Measurements from ENCODE around the gene SUGCT. TPM values are rescaled to one million over a fixed set of nuclear protein-coding genes. Genes with fewer than 3 reads are reported as not detected.

SUGCT gene
- total RNA-seq, 1 experiment from 2014 or later, result 5.4 TPM

- H3K56ac ChIP-seq (ENCODE audit: insufficient read length, low read depth, low read length), result no peak overlapping the region
- no peak overlapping the region for H4K8ac ChIP-seq (replicated peaks; ENCODE audit: insufficient read length, low read depth, low read length)
- no peak overlapping the region for H3T11ph ChIP-seq (ENCODE audit: low read length)
- no peaks in the 10 kb centered on the region for H3K4me1 ChIP-seq (ENCODE audit: insufficient read depth, low read length)
- no peak for DNase-seq
- H3K27me3 ChIP-seq (ENCODE audit: insufficient read depth, low read length), result no peaks in the 10 kb centered on the region
- Mint-ChIP-seq H3K4me1 (no peaks in the 10 kb centered on the region), H3K27me3 (ENCODE audit: low read depth) (no peaks in the 10 kb centered on the region), H3K4me3 (no peak overlapping the region), H3K9me3 (peaks cover 0 to 2% of the 10 kb centered on the region in 2 experiments; a peak in 3 of 5 replicates), H3K36me3 (ENCODE audit: insufficient read depth in 1 of 3, low read depth in 3 of 3) (no peaks in the 10 kb centered on the region; a peak in 2 of 7 replicates), H3K27ac (no peak overlapping the region)
- H3K9me3 ChIP-seq (ENCODE audit: control insufficient read depth, low read depth, low read length), result no peaks in the 10 kb centered on the region
- H3K23me2 ChIP-seq (ENCODE audit: insufficient read length, low read depth, low read length, poor library complexity, severe bottlenecking), result no peaks in the 10 kb centered on the region
- no peak overlapping the region for H2AK5ac ChIP-seq (ENCODE audit: insufficient read length, low read length)
- H3K4ac ChIP-seq (ENCODE audit: low read depth, low read length), result no peak overlapping the region
- no peak for TF ChIP-seq CTCF (conservative IDR thresholded peaks at IDR 0.05)
- no peaks in the 10 kb centered on the region for H3K79me1 ChIP-seq (ENCODE audit: insufficient read depth, low read depth, low read length, poor library complexity, severe bottlenecking)
- no peaks in the 10 kb centered on the region for H3K79me2 ChIP-seq (ENCODE audit: insufficient read depth, low read length)
- H2BK12ac ChIP-seq (ENCODE audit: insufficient read length, low read depth, low read length), result no peak overlapping the region
- no peak overlapping the region for H4K91ac ChIP-seq (ENCODE audit: insufficient read length, low read depth, low read length)
- no peak overlapping the region for H3K18ac ChIP-seq (ENCODE audit: insufficient read length, low read depth, low read length)
- no peaks in the 10 kb centered on the region for H4K20me1 ChIP-seq (ENCODE audit: control insufficient read depth, insufficient read depth, insufficient read length)
- no peak overlapping the region for H4K5ac ChIP-seq (ENCODE audit: insufficient read length, low read depth, low read length)
- H3K14ac ChIP-seq (ENCODE audit: insufficient read depth, low read length), result no peak overlapping the region
- no peak overlapping the region for H2BK5ac ChIP-seq (ENCODE audit: insufficient read length, low read length)
- no peak overlapping the region for H2AFZ ChIP-seq (ENCODE audit: low read length)
- no peak overlapping the region for H3K9ac ChIP-seq (ENCODE audit: extremely low read depth, insufficient read length, low read length)
- H2BK120ac ChIP-seq (ENCODE audit: low read depth, low read length, poor library complexity, severe bottlenecking), result no peak overlapping the region
- H3K27ac ChIP-seq (ENCODE audit: insufficient read length, low read depth, low read length), result no peak overlapping the region
- WGBS (ENCODE audit: extremely low coverage, insufficient read length, low lambda C conversion rate), result no CpG with 5 or more reads among the region's 6 CpGs
- H2BK20ac ChIP-seq (ENCODE audit: low read depth, low read length, poor library complexity, severe bottlenecking), result no peak overlapping the region
- H3K4me2 ChIP-seq (ENCODE audit: insufficient read depth, insufficient read length, low read length), result no peak overlapping the region
- H2BK15ac ChIP-seq (ENCODE audit: low read depth, low read length), result no peak overlapping the region
- H3K23ac ChIP-seq (ENCODE audit: insufficient read length, low read depth, low read length), result no peak overlapping the region
Observed at GRCh38 chr7:40595129-40595528, 460.3 kb downstream of the SUGCT start.
